H4 (cell line): ENCODE measurements around the gene PRAC2. TPM values are rescaled to one million over a fixed set of nuclear protein-coding genes. Genes with fewer than 3 reads are reported as not detected.

ENCODE experiments used
- DNase-seq: peaks from one replicate; pipeline ENCODE4 v3.0.0-alpha.2; 2015; ENCODE audit warnings: low spot score
- total RNA-seq: library from RNA; depleted of rRNA; stranded (reverse); fragments of >200 nt; shearing (Covaris generic); gene quantifications from 2 replicates; pipeline ENCODE4 v1.2.3, GENCODE V29; 2014; rRNA removed

PRAC2 gene
- total RNA-seq, 1 experiment from 2014 or later = not detected

- no peak for DNase-seq
Measured at GRCh38 chr17:48754500-48755261, 31.7 kb downstream of the PRAC2 start.

GRCh38 chr17:48755356-48755755 is 32.4 kb downstream of the PRAC2 start:
- DNase-seq = no peak

- no peak for DNase-seq
Measured at GRCh38 chr17:48756830-48757251, 33.9 kb downstream of the PRAC2 start.

- DNase-seq = no peak
Measured at GRCh38 chr17:48757524-48757961, 34.6 kb downstream of the PRAC2 start.

GRCh38 chr17:48759288-48759687 is 36.3 kb downstream of the PRAC2 start:
- DNase-seq = no peak

GRCh38 chr17:48760411-48760810 is 37.4 kb downstream of the PRAC2 start:
- no peak for DNase-seq

- DNase-seq = no peak
Measured at GRCh38 chr17:48761114-48761513, 38.1 kb downstream of the PRAC2 start.

GRCh38 chr17:48767263-48767774 is 44.3 kb downstream of the PRAC2 start:
- no peak for DNase-seq

GRCh38 chr17:48769009-48769675 is 46.2 kb downstream of the PRAC2 start:
- DNase-seq = no peak

GRCh38 chr17:48770954-48771353 is 48.0 kb downstream of the PRAC2 start:
- DNase-seq = no peak

- DNase-seq = no peak
Measured at GRCh38 chr17:48773245-48773644, 50.3 kb downstream of the PRAC2 start.

Other genes with a start within 250 kb of the PRAC2 start
- not detected in 2 replicates for gene HOXB1, start 192.2 kb upstream of the PRAC2 start, total RNA-seq
- gene HOXB2, start 178.1 kb upstream of the PRAC2 start, total RNA-seq = 5.3 and 11.1 TPM in 2 replicates
- gene HOXB4, start 144.8 kb upstream of the PRAC2 start, total RNA-seq = 0.45 TPM in 2 replicates
- gene HOXB3, start 132.9 kb upstream of the PRAC2 start, total RNA-seq = 2.0 and 5.6 TPM in 2 replicates
- gene HOXB5, start 129.4 kb upstream of the PRAC2 start, total RNA-seq = 0.43 TPM in 1 of 2 replicates, not detected in the other
- gene HOXB6, start 118.2 kb upstream of the PRAC2 start, total RNA-seq = 1.4 and 3.1 TPM in 2 replicates
- gene HOXB7, start 112.2 kb upstream of the PRAC2 start, total RNA-seq = 21.2 and 22.4 TPM in 2 replicates
- gene HOXB8, start 107.9 kb upstream of the PRAC2 start, total RNA-seq = 1.2 and 6.3 TPM in 2 replicates
- 23.1 and 26.1 TPM in 2 replicates for gene HOXB9, start 96.8 kb upstream of the PRAC2 start, total RNA-seq
- not detected in 2 replicates for gene PRAC1, start 667 bp upstream of the PRAC2 start, total RNA-seq
- 3.3 and 3.8 TPM in 2 replicates for gene HOXB13, start 5.6 kb downstream of the PRAC2 start, total RNA-seq
- 0.12 and 0.18 TPM in 2 replicates for gene TTLL6, start 94.0 kb downstream of the PRAC2 start, total RNA-seq
- gene CALCOCO2, start 107.8 kb downstream of the PRAC2 start, total RNA-seq = 42.5 and 61.2 TPM in 2 replicates
- gene ATP5MC1, start 169.6 kb downstream of the PRAC2 start, total RNA-seq = 214 and 312 TPM in 2 replicates
- 48.2 and 60.8 TPM in 2 replicates for gene UBE2Z, start 185.2 kb downstream of the PRAC2 start, total RNA-seq
- 101 and 191 TPM in 2 replicates for gene SNF8, start 221.7 kb downstream of the PRAC2 start, total RNA-seq
- gene GIP, start 245.4 kb downstream of the PRAC2 start, total RNA-seq = not detected in 2 replicates